ENCODE data around the gene CNTRL.

DNA sequence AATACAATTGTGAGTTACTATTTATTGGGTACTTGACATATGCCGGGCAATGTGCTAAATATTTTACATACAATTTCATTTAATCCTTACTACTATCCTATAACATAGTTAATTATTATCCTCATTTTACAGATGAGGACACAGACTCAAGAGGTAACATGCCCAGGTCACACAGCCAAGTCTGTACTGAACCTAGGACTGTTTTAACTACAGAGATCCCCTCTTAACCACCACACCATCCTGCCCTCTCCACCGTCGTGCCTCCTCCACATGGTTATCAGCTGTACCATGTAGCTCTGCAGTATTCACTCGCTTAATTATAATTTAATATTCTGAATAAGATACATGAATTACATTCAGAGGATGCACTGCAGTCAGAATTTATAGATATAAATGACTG is 121.6 kb downstream of the CNTRL start:
- TF ChIP-seq YY1 (IDR thresholded peaks at IDR 0.05; ENCODE audit: insufficient read depth, insufficient read length) (no peak), SUZ12 (IDR thresholded peaks at IDR 0.05; ENCODE audit: extremely low read depth, insufficient read depth, insufficient read length) (no peak), ZNF274 (IDR thresholded peaks at IDR 0.05; ENCODE audit: low read depth, low read length) (no peak)
